Islet precursor cell (in vitro differentiated cells): ENCODE results near the gene SRP68.

ENCODE experiments used
- DNase-seq: peaks from one replicate; pipeline ENCODE4 v3.0.0-alpha.2; 2018

SRP68 gene

GRCh38 chr17:76072148-76072858 lies at the start of gene SRP68:
SRP68 (minus strand) TSS chr17:76072517; CDS start chr17:76072491, 26 bp downstream.
- peak; percentile 100 for DNase-seq

GRCh38 chr17:76121932-76122430 lies 49.7 kb upstream of the SRP68 start:
- peak; percentile 62 for DNase-seq

GRCh38 chr17:76120658-76121008 lies 48.3 kb upstream of the SRP68 start:
- no peak for DNase-seq

GRCh38 chr17:76119409-76120371 lies 47.4 kb upstream of the SRP68 start:
- no peak for DNase-seq

GRCh38 chr17:76115138-76115754 lies 42.9 kb upstream of the SRP68 start:
- DNase-seq, result no peak

- no peak for DNase-seq
These were observed 39.6 kb upstream of the SRP68 start for GRCh38 chr17:76111956-76112355.

- DNase-seq, result no peak
These were observed 35.2 kb upstream of the SRP68 start for GRCh38 chr17:76107509-76107908.

GRCh38 chr17:76106703-76107102 lies 34.4 kb upstream of the SRP68 start:
- no peak for DNase-seq

- DNase-seq, result no peak
These were observed 32.5 kb upstream of the SRP68 start for GRCh38 chr17:76104896-76105231.

GRCh38 chr17:76104140-76104895 lies 32.0 kb upstream of the SRP68 start:
- no peak for DNase-seq

- DNase-seq, result peak; percentile 97
These were observed 31.2 kb upstream of the SRP68 start, which contains the start of gene EXOC7 for GRCh38 chr17:76103274-76104139. EXOC7 (minus strand) TSS chr17:76103787; CDS start chr17:76103692, 95 bp downstream.

GRCh38 chr17:76102944-76103273 lies 30.6 kb upstream of the SRP68 start:
- DNase-seq, result no peak

GRCh38 chr17:76097716-76098295 lies 25.5 kb upstream of the SRP68 start:
- no peak for DNase-seq

GRCh38 chr17:76095943-76096342 lies 23.6 kb upstream of the SRP68 start:
- DNase-seq, result no peak

GRCh38 chr17:76094046-76094445 lies 21.7 kb upstream of the SRP68 start:
- no peak for DNase-seq

- DNase-seq, result no peak
These were observed 20.5 kb upstream of the SRP68 start for GRCh38 chr17:76092526-76093413.

- no peak for DNase-seq
These were observed 19.4 kb upstream of the SRP68 start for GRCh38 chr17:76091526-76092286.

- no peak for DNase-seq
These were observed 18.3 kb upstream of the SRP68 start for GRCh38 chr17:76090517-76091129.
